HG03354 (cell line): Measurements from ENCODE around the gene CDH4.

Source experiments
- ATAC-seq: cut with Tn5 transposase; IDR thresholded peaks from one replicate; pipeline ENCODE4 v1.9.1; 2021; ENCODE audit warnings: mild to moderate bottlenecking; ENCODE audit not compliant: unreplicated experiment, poor library complexity, severe bottlenecking

CDH4 gene

DNA sequence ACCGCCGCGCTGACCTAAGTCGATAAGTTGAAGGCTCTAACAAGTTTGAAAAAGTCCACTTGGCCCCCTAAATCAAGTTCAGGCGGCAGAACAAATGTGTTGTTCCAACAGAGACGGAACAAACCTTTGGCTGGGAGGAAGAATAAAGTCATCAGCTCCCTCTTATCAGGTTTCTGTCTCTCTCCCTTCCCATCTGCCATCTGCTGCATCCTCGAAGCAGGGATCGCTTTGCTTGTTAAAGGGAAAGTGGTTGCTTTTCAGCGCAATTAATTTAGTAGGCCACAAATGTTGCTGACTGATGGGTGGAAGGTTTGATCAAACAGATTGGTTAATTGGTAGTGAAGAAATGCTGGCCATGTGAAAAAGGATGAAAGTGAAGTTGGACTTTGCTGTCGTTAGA, 64.3 kb downstream of the CDH4 start:
- no peak for ATAC-seq

DNA sequence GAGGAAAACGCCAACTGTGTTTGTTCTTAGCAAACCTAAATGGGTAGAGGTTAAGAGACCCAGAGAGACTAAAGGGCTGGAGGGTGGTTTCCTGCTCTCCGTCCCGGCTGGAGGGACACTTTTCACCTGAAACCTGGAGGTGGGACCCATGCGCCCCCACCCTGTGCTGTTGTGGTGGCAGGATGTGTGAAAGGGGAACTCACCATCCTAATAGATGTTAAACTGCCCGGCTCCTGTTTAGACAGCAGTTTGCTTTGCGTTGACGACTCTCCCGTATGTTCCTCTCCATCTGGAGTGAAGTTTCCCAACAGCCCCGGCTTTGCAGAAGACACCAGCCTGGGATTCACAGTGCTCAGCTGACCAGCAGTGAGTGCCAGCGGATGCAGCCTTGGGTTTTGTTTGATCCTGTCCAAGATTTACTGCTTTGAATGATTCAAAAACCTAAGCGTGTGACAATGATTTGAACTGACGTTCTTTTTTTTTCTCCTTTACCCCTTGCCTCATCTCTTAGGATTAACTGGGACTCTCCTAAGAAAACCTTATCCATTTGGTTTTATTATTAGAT, 66.0 kb downstream of the CDH4 start:
- no peak for ATAC-seq

DNA sequence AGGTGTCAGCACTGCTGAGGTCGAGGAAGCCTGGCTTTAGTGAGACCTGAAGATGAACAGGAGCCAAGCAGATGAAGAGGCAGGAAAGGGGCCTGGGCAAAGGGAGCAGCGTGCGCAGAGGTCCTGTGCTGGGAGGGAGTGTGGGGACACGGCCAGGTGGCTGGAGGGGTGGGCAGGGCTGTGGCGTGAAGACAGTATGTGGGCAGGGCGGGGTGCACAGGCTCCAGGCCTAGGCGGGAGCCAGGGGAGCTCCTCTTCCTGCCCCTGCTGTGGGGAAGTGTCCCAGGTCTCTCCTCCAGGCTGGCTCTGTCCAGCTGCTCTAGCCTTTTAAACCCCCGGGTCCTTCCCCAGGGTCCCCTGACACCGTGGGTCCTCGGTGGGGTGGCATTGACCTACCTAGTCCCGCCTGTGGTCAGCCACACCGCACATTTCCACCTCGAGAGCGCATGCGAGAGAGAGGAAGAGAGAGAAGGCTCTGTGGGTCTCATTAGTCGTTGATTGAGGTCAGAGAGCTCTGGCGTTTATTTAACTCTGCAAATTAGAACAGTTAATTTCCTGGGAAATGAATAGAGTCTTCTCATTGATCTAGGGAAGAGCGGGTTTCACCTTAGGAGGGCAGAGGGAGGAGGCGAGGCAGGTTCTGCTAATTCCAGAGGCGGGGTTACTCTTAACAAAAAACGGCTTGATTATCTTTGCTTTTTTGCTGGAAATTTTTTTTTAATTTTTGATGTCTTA, 68.8 kb downstream of the CDH4 start:
- no peak for ATAC-seq

DNA sequence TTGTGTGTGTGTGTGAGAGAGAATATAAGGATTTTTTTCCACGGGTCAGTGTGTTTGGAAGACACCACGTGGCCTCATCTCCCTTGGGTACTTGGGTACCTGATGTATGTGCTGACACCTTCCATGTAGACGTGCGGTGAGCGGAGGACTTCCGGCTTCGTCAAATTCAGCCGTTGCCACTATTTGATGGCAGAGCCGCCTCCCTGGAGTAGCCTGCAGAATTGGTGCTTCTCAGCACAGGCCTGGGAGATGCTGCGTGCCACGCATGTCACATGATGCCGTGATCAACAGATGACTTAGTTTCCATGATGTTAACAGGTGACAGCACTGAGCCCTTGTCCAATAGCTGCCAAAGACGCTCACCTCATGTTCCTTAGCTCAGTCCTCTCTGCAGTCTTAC, 69.4 kb downstream of the CDH4 start:
- no peak for ATAC-seq

DNA sequence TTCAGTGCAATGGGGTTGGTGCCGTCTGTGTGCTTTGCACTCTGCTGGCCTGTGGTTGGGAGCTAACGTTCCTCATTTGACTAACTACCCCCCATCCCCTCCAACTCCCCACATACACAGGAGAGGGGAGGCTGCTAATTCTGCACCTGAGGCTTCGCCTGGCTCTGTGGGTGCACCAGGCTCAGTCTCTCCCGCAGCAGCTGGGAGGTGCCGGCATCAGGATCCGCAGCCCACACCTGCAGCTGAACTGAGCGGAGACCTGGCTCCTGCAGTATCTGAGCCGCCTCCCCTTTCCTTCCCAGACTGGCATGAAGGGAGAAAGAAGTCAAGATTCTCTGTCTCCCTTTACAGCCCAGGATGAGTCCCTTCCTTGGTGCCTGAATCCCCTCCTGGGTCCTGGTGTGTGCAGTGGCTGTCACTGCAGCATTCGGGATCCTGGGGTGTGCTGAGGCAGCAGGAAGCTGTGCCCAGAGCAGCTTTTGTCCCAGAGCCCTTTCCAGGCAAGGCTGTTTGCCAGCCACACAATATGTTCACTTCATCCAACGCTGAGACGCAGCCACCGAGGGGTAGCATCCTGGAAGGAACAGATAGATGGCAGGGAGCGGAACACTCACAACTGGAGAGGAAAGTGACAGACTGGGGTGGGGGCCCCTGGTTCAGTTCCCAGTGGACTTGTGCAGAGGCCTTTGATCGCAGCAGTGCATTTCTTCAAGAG, 70.2 kb downstream of the CDH4 start:
- ATAC-seq = no peak

DNA sequence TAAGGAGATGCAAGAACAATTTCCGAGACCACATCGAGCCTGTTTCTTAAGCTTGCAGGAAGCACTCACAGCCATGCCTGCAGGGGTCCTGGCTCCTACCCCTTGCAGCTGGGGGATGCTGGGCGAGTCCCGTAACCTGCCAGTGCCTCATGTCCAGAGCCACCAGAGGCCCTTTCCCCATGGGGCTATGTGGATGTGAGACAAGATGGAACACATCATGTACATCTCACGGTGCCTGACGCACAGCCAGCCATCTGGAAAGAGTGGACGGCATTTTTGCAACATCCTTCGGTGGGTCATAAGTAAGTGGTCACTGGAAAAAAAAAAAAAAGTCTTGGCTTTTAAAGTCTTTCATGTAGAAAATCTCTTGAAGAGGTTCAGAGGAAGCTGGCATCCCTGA, 72.8 kb downstream of the CDH4 start:
- ATAC-seq = no peak

DNA sequence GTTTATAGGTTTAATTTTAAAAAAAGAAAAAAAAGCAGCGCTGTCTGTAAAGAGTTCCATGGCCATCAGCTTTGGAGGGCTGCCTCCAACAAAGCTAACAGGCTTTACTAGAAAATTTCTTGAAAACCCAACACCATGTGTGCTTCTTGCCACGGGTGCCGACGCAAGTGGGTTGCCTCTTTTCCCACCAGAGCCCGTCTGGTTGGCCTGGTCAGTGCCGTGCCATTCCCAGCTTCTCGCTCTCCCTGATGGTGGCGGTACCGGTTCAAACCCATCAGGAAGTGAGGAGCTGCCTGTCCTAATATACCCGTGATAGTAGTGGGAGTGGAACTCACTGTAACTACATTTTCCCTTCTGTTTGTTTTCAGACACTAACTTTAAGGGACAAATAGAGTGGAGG, 73.7 kb downstream of the CDH4 start:
- no peak for ATAC-seq

DNA sequence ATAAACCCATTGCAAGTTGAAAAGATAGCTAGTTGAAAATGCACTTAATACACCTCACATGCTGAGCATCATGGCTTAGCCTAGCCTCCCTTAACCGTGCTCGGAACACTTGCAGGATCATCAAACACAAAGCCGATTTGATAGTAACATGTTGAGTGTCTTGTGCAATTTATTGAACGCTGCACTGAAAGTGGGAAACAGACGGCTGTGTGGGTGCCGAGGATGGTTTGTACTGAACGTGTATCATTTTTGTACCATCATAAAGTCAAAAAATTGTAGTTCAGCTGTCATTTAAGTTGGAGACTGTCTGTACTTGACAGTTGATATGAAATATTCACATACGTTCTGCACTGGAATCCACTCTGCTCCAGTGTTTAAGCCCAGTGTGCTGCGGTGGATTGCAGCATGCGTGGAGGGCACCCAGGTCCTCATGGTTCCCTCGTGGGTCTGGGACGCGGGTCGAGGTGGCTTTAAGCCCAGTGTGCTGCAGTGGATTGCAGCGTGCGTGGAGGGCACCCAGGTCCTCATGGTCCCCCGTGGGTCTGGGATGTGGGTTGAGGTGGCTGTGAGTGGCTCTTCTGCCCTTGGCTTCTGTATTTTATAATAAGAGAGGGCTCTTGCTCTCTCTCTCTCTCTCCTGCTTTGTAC, 77.0 kb downstream of the CDH4 start:
- ATAC-seq = no peak

DNA sequence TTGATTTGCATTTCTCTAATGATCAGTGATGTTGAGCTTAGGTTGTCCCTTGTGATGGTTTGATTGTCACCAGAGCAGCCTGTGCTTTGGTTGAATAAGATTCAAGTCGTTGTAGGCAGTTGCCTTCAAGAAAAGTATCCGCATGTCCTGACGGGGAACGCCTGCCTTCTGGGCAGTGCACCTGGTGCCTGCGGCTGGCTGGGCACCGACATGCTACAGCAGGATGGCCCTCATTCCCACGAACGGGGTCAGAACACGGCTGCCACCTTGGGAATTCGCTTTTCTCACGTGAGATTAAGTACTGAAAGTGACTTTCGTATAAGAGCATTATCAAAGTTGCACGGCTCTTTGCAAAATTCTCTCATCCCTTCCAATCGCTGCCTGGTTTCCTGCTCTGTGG, 78.4 kb downstream of the CDH4 start:
- ATAC-seq = no peak

DNA sequence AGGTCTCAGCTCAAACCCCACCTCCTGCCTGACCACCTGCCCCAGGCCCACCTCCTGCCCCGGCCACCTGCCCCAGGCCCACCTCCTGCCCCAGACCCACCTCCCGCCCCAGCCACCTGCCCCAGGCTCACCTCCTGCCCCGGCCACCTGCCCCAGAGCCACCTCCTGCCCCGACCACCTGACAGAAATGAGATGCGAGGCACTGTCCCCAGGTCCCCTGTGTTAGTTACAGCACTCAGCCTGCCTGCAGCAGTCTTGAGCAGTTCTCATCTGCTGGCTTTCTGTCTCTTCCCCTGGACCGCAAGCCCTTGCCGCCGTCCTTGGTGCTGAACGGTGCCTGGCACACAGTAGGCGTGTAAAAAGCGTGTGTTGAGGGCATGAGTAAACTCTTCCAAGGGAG, 79.5 kb downstream of the CDH4 start:
- ATAC-seq = no peak

DNA sequence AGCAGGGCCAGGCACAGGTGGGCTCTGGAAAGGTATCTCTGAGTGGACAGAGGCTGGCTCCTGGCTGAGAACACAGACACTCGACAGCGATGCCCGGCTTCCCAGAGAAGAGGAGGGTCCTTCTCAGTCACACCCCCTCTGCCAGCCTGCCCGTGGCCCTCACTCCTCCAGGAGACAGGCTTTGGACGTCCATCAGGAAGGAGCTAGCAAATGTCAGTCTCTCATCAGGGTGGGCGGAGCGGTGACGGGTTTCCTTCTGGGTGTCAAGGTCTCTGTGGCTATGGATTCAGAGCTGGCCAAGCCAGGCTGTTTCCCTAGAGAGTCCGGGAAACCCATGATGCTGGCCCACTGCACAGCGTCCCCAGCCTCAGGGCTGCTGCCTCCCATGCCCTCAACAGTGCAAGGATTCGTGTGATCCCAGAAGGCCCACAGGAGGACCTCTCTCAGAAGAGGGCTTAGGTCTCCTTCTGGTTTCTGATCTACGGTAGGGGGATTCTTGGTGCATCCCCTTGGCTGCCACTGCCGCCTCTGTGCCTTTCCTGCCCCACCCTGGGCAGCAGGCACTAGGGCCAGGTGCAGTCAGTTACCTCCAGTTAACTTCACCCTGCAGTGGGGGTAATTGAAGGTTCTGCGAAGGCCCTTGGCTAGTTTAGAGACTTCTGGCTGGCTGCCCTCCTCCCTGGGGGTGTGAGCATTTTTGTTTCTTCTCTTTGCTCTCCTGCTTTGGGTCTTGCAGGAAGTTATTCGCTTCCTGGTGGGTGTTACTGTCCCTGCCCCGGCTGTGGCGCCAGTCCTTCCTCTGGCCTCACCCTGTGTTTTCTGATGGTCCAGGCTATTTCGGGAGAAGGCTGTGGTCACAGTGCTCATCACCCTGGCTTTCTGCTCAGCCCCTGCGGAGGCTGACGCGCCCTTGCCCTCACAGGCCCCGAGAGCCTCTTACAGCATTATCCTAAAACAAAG, 80.2 kb downstream of the CDH4 start:
- no peak for ATAC-seq

DNA sequence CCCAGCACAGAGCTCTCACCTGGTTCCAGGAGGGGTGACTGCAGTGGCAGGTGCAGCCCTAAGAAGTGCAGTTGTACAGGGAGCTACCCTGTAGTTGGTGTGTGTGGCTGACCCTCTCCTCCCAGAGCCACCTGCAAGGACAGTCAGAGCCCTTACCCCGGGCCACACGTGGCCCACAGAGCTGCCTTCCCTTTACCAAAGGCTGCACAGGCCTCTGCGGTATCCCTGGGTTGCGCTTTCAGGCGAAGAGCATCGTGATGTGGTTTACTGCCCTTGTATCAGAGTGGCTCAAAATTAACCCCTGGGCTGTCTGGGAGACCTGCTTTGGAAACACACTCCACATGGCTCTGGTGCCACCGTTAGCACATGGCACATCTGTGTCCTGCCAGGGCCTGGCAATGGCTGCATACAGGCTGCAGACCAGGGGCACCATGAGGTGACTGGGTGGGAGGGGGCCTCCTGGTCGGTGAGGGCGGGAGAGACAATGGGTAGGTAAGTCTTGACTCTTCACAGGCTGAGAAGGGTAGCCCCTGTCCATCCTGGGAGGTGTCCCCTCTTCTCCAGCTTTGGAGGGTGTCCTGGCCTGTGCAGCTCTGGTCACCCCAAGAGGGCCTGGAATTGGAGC, 81.5 kb downstream of the CDH4 start:
- no peak for ATAC-seq

DNA sequence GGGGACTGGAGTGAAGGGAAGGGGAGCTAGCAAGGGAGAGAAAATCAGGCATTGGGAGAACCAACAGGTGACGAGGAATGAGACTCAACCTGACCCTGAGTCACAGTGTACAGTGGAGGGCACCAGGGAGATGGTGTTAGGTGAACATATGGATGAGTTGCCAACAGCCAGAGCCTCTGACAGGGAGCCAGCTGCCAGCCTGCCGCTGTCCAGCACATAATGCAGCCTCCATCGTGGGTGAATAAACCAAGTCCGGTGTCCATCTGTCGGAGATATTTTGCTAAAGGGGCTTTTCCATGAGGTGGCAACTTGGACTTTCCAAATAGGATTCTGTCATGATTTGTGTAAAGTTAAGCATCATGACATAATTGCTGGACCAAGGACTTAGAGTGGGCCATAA, 88.1 kb downstream of the CDH4 start:
- ATAC-seq = no peak

DNA sequence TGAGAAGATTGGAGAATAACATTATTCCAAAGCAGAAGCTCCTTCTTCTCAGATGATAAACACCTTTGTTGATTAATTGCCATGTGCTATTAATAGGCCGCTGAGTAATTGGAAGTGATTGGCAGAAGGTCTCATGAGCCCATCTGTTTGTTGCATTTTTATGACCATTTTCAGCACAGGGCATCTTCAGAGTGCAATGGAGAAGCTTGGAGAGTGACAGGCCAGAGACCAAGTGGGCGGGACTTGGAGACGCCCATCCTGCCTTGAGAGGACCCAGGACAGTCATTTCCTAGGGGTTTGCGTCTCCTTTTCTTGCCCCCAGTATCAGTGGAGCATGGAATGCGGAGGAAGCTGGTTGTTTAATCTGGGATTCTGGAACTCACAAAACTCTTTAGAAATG, 89.5 kb downstream of the CDH4 start:
- no peak for ATAC-seq

DNA sequence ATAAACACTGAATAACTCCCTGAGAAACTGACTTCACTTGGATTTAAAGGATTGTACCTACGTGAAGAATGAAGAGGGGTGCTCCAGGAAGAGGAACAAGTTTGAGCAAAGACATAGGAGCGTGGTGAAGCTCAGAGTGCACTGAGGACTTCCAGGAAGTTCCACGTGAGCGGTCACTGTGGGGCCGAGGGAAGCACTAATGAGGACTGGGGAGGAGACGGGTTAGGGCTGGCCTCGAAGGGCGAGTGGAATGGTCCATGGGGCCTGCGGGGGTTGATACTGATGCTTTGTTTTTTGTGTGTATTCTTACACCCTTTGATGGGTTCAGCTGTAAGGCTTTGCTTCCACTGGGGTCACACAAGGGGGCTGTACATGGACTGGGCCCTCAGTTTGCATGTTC, 91.9 kb downstream of the CDH4 start:
- no peak for ATAC-seq

DNA sequence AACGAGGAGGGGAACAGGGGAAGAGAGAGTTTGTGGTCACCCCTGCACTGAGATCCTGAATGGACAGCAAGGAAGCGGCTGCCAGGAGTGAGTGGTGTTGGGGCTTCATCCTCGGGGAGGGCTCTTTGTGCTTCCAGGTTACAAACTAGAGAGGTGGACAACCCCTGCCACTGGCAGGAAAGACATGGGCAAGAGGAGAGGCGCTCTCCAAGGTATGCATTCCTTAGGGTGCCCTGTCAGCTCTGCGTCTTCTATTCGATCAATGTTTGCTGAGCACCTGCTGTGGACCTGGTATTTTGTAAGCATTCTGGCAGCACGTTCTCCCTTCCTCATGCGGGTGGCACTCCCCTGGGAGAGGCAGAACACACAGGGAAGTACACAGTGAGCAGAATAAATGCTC, 93.6 kb downstream of the CDH4 start:
- no peak for ATAC-seq

DNA sequence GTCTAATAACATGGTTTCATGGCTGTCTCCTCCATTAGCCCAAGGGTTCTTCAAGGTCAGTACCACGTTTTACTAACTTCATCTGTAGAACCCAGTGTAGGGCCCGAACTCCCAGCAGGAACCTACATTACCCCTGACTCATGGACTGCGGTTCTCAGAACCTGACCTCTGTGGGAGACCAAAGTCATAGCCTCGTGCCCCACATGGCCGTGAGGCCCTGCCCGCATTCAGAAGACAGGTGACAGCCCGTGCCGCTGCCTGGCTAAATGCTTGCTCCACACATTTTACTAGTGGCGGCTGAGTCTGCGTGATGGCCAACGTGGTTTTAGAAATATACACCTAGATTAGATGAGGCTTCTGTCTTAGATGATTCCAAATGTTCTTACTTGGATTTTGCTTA, 94.9 kb downstream of the CDH4 start:
- ATAC-seq = no peak

DNA sequence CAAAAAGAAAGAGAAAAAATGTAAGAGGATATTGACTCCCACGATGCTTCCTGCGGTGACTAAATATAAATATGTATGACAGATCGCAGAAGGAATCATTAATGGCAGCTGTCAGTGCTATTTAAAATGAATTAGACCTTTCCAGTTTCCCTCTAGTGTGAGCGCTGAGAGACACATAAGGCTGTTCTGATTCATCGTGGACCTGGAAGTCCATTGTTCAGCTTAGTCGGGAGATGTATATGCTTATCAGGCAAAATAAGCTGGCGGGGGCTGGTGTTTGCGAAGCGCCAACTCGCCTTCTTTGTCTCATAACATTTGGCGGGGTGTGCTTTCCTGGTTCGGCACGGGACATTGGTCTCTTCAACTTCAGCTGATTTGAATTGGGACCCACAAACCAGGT, 95.4 kb downstream of the CDH4 start:
- ATAC-seq = no peak

DNA sequence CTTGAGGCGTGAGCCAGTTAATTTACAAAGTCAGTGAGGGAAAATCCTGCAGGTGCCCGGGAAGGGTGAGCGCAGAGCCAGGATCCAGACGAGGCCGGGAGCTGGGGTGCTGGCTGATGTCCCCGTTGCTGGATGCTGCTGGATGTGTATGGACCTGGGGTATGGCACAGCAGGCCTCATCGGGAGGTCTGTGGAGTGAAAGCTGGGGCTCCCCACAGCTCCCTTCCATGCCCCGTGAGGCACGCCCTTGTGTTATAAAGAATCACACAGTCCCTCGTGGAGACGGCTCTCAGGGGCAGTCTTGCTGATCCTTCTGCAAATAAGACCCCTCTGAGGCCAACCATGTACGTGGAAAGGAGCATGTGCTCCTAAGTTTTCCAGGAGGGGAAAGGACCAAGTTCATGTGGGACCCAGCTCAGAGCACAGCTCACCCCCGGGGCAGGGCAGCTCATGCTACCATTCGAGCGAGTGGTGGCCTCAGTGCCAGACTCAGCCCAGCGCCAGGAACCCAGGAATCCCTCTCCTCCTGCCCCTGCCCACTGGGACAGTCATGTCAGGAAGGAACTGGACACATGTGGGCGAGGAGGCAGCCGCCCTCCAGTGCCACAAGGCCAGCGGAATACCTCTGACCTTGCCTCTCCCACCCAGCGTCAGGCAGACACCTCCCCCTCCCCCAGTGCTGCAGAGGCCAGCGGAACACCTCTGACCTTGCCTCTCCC, 97.5 kb downstream of the CDH4 start:
- ATAC-seq = no peak
